WTC11 (cell line): Measurements from ENCODE around the gene PTPN9. TPM values are rescaled to one million over a fixed set of nuclear protein-coding genes. Genes with fewer than 3 reads are reported as not detected.
"Not testable (repeated sequence)": the region's sequence is repeated elsewhere in the genome, so short reads cannot be mapped to it uniquely, and the experiment has no call there.

ENCODE experiments used
- ATAC-seq: fragments of 200-7000 bp; cut with Tn5 transposase; 2 replicates; pipeline ENCODE4 v1.10.0; 2021; ENCODE audit warnings: mild to moderate bottlenecking, moderate library complexity
- CTCF ChIA-PET: fragments of 300-600 bp; sonication (Branson Sonifier 250); formaldehyde crosslinking; loops from one replicate; lab custom pipeline; 2021; ENCODE audit warnings: antibody characterized with exemption; lab: Charles Lee
- POLR2A ChIA-PET: fragments of 350-600 bp; sonication (Branson Sonifier 250); formaldehyde crosslinking; loops from one replicate; lab custom pipeline; 2021; ENCODE audit warnings: antibody characterized with exemption; lab: Charles Lee
- DNase-seq: peaks from one replicate; pipeline ENCODE4 v3.0.0; 2021; ENCODE audit warnings: low spot score
- H3K27ac Mint-ChIP-seq: 2 replicates; pipeline ENCODE4 v1.8.0; 2021; ENCODE audit warnings: mixed read lengths
- H3K27me3 Mint-ChIP-seq: 2 replicates; pipeline ENCODE4 v1.8.0; 2021; ENCODE audit warnings: low read depth, mild to moderate bottlenecking, moderate library complexity, mixed read lengths
- H3K36me3 Mint-ChIP-seq: 2 replicates; pipeline ENCODE4 v1.8.0; 2021; ENCODE audit warnings: mixed read lengths
- H3K4me1 Mint-ChIP-seq: 2 replicates; pipeline ENCODE4 v1.8.0; 2022; ENCODE audit warnings: mixed read lengths
- H3K4me3 Mint-ChIP-seq: 2 replicates; pipeline ENCODE4 v1.8.0; 2021; ENCODE audit warnings: mild to moderate bottlenecking, moderate library complexity, mixed read lengths
- H3K9me3 Mint-ChIP-seq: 2 replicates; pipeline ENCODE4 v1.8.0; 2021; ENCODE audit warnings: mixed read lengths
- GTF2I ChIP-seq: fragments of 250-450 bp; sonication (Bioruptor Pico); conservative IDR thresholded peaks from 2 replicates; pipeline ENCODE4 v1.4.0; 2021; ENCODE audit warnings: mild to moderate bottlenecking
- IRF2 ChIP-seq: sonication (generic); formaldehyde crosslinking; IDR thresholded peaks from 2 replicates; pipeline ENCODE4 v1.8.0; 2022; ENCODE audit warnings: low read depth, missing genetic modification reagents, borderline replicate concordance
- MYBL2 ChIP-seq: sonication (generic); formaldehyde crosslinking; IDR thresholded peaks from 2 replicates; pipeline ENCODE4 v1.8.1; 2023; ENCODE audit warnings: mild to moderate bottlenecking, moderate library complexity, missing genetic modification reagents
- NR2C2 ChIP-seq: sonication (generic); formaldehyde crosslinking; IDR thresholded peaks from 2 replicates; pipeline ENCODE4 v1.8.0; 2022; ENCODE audit warnings: mild to moderate bottlenecking, missing genetic modification reagents
- NR3C1 ChIP-seq: sonication (generic); formaldehyde crosslinking; conservative IDR thresholded peaks from 2 replicates; pipeline ENCODE4 v1.8.1; 2023; ENCODE audit warnings: low read depth, mild to moderate bottlenecking, missing genetic modification reagents
- RELA ChIP-seq: sonication (generic); formaldehyde crosslinking; IDR thresholded peaks from 2 replicates; pipeline ENCODE4 v1.8.1; 2022; ENCODE audit warnings: missing genetic modification reagents, mild to moderate bottlenecking, borderline replicate concordance
- SMAD3 ChIP-seq: sonication (generic); formaldehyde crosslinking; IDR thresholded peaks from 2 replicates; pipeline ENCODE4 v1.8.0; 2022; ENCODE audit warnings: missing genetic modification reagents, mild to moderate bottlenecking, borderline replicate concordance
- SMAD4 ChIP-seq: sonication (generic); formaldehyde crosslinking; IDR thresholded peaks from 2 replicates; pipeline ENCODE4 v1.8.0; 2022; ENCODE audit warnings: mild to moderate bottlenecking, missing genetic modification reagents
- SP1 ChIP-seq: sonication (generic); formaldehyde crosslinking; conservative IDR thresholded peaks from 2 replicates; pipeline ENCODE4 v1.8.1; 2022; ENCODE audit warnings: missing genetic modification reagents
- TP53 ChIP-seq: sonication (generic); formaldehyde crosslinking; IDR thresholded peaks from 2 replicates; pipeline ENCODE4 v1.8.1; 2023; ENCODE audit warnings: mild to moderate bottlenecking, missing genetic modification reagents
- ZNF219 ChIP-seq: sonication (generic); formaldehyde crosslinking; IDR thresholded peaks from 2 replicates; pipeline ENCODE4 v1.8.0; 2023; ENCODE audit warnings: missing genetic modification reagents, mild to moderate bottlenecking, borderline replicate concordance
- ZNF416 ChIP-seq: fragments of 250-450 bp; sonication (Bioruptor Pico); IDR thresholded peaks from 2 replicates; pipeline ENCODE4 v1.9.0; 2021; ENCODE audit warnings: mild to moderate bottlenecking, inconsistent platforms
- total RNA-seq: library from RNA; stranded (reverse); gene quantifications from 3 replicates; pipeline ENCODE4 v1.2.3, GENCODE V29; 2021
- TF ChIP-seq, protein P1 (sequence below): sonication (generic); formaldehyde crosslinking; IDR thresholded peaks from 2 replicates; pipeline ENCODE4 v1.8.0; 2022; ENCODE audit warnings: mild to moderate bottlenecking, missing genetic modification reagents
- TF ChIP-seq, protein P2 (sequence below): fragments of 250-450 bp; sonication (Bioruptor Pico); IDR thresholded peaks from 2 replicates; pipeline ENCODE4 v1.8.0; 2021; ENCODE audit warnings: mild to moderate bottlenecking
- TF ChIP-seq, protein P3 (sequence below): sonication (generic); formaldehyde crosslinking; IDR thresholded peaks from 2 replicates; pipeline ENCODE4 v1.8.1; 2022; ENCODE audit warnings: mild to moderate bottlenecking, missing genetic modification reagents, moderate library complexity, borderline replicate concordance
- TF ChIP-seq, protein P4 (sequence below): sonication (generic); formaldehyde crosslinking; IDR thresholded peaks from 2 replicates; pipeline ENCODE4 v1.8.0; 2023; ENCODE audit warnings: mild to moderate bottlenecking, missing genetic modification reagents
- TF ChIP-seq, protein P5 (sequence below): fragments of 250-450 bp; sonication (Bioruptor Pico); IDR thresholded peaks from 2 replicates; pipeline ENCODE4 v1.9.0; 2021; ENCODE audit warnings: mild to moderate bottlenecking, borderline replicate concordance
- TF ChIP-seq, protein P6 (sequence below): sonication (generic); formaldehyde crosslinking; IDR thresholded peaks from 2 replicates; pipeline ENCODE4 v1.8.0; 2022; ENCODE audit warnings: mild to moderate bottlenecking, missing genetic modification reagents
- TF ChIP-seq, protein P7 (sequence below): sonication (generic); formaldehyde crosslinking; IDR thresholded peaks from 2 replicates; pipeline ENCODE4 v1.8.0; 2023; ENCODE audit warnings: missing genetic modification reagents
- TF ChIP-seq, protein P8 (sequence below): sonication (generic); formaldehyde crosslinking; IDR thresholded peaks from 2 replicates; pipeline ENCODE4 v1.8.1; 2023; ENCODE audit warnings: mild to moderate bottlenecking, missing genetic modification reagents

PTPN9 gene
- total RNA-seq, 1 experiment from 2014 or later, result 45.5 TPM

DNA sequence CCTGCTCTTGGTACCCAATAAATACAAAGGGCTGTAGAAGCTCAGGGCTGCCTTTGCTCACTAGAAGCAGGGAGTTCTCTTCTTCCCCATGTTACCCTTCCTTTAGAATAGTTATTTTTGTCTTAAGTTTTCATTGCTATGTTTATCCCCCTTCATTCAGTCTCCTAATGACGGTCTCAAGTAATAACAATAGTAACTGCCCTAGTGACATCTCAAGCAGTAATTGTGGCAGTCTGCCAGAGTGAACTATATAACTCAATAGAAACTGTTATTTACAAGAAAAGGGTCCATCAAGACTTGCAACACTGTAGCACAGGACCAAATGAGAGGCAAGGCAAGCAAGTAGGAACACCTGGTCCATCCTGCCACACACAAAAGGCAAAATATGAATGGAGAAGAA lies 95.2 kb downstream of the PTPN9 start (continued):
- TF ChIP-seq, protein P1, sequence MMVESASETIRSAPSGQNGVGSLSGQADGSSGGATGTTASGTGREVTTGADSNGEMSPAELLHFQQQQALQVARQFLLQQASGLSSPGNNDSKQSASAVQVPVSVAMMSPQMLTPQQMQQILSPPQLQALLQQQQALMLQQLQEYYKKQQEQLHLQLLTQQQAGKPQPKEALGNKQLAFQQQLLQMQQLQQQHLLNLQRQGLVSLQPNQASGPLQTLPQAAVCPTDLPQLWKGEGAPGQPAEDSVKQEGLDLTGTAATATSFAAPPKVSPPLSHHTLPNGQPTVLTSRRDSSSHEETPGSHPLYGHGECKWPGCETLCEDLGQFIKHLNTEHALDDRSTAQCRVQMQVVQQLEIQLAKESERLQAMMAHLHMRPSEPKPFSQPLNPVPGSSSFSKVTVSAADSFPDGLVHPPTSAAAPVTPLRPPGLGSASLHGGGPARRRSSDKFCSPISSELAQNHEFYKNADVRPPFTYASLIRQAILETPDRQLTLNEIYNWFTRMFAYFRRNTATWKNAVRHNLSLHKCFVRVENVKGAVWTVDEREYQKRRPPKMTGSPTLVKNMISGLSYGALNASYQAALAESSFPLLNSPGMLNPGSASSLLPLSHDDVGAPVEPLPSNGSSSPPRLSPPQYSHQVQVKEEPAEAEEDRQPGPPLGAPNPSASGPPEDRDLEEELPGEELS (CRISPR knock-in tag), result no peak
- TF ChIP-seq ZNF416 (CRISPR knock-in tag), result no peak
- no peak for TF ChIP-seq MYBL2 (CRISPR knock-in tag)
- TF ChIP-seq RELA (CRISPR knock-in tag), result no peak
- TF ChIP-seq ZNF219 (CRISPR knock-in tag), result no peak
- TF ChIP-seq, protein P2, sequence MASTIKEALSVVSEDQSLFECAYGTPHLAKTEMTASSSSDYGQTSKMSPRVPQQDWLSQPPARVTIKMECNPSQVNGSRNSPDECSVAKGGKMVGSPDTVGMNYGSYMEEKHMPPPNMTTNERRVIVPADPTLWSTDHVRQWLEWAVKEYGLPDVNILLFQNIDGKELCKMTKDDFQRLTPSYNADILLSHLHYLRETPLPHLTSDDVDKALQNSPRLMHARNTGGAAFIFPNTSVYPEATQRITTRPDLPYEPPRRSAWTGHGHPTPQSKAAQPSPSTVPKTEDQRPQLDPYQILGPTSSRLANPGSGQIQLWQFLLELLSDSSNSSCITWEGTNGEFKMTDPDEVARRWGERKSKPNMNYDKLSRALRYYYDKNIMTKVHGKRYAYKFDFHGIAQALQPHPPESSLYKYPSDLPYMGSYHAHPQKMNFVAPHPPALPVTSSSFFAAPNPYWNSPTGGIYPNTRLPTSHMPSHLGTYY (CRISPR knock-in tag), result no peak

DNA sequence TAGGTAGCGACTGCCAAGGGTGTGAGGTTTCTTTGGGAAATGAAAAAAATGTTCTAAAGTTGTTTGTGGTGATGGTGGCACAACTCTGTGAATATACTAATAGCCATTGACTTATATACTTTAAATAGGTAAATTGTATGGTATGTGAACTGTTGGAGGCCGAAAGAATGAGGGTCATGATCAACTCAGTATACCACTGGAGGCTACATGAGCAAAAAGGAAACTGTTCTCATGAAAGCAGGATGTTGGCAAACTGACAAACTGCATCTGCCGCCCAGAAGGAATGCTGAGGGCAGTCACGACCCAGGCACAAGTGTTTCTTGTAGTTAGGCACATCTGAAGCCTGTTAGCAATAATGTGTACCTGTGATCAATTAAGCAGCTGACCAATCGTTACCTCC lies 95.6 kb downstream of the PTPN9 start:
- POLR2A ChIA-PET, ATAC-seq, H3K27me3 Mint-ChIP-seq, DNase-seq, H3K4me1 Mint-ChIP-seq, CTCF ChIA-PET, H3K27ac Mint-ChIP-seq, H3K4me3 Mint-ChIP-seq: not testable (repeated sequence)
- Mint-ChIP-seq H3K36me3 (peaks cover 64% of the 10 kb centered on the region), H3K9me3 (peaks cover 25% of the 10 kb centered on the region)

DNA sequence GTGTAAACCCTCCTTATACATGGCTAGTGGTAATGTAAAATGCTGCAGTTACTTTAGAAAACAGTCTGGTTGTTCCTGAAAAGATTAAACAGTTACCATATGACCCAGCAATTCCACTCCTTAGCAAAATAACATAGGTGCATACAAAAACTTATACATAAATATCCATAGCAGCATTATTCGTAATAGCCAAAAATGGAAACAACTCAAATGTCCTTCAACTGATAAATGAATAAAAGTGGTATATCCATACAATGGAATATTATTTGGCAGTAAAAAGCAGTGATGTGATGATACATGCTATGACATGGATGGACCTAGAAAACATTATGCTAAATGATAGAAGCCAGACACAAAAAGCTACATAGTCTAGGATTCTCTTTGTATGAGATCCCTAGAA lies 96.0 kb downstream of the PTPN9 start:
- ChIA-PET CTCF (no interaction called here), POLR2A (no interaction called here)
- DNase-seq (no peak), ATAC-seq (no peak)
- Mint-ChIP-seq H3K9me3 (peaks cover 25% of the 10 kb centered on the region), H3K36me3 (peaks cover 64% of the 10 kb centered on the region), H3K4me3 (no peak overlapping the region), H3K4me1 (no peaks in the 10 kb centered on the region), H3K27me3 (no peaks in the 10 kb centered on the region), H3K27ac (no peak overlapping the region)
- TF ChIP-seq, protein P3, sequence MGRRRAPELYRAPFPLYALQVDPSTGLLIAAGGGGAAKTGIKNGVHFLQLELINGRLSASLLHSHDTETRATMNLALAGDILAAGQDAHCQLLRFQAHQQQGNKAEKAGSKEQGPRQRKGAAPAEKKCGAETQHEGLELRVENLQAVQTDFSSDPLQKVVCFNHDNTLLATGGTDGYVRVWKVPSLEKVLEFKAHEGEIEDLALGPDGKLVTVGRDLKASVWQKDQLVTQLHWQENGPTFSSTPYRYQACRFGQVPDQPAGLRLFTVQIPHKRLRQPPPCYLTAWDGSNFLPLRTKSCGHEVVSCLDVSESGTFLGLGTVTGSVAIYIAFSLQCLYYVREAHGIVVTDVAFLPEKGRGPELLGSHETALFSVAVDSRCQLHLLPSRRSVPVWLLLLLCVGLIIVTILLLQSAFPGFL (CRISPR knock-in tag), result no peak
- TF ChIP-seq NR3C1 (CRISPR knock-in tag), result no peak
- TF ChIP-seq, protein P4, sequence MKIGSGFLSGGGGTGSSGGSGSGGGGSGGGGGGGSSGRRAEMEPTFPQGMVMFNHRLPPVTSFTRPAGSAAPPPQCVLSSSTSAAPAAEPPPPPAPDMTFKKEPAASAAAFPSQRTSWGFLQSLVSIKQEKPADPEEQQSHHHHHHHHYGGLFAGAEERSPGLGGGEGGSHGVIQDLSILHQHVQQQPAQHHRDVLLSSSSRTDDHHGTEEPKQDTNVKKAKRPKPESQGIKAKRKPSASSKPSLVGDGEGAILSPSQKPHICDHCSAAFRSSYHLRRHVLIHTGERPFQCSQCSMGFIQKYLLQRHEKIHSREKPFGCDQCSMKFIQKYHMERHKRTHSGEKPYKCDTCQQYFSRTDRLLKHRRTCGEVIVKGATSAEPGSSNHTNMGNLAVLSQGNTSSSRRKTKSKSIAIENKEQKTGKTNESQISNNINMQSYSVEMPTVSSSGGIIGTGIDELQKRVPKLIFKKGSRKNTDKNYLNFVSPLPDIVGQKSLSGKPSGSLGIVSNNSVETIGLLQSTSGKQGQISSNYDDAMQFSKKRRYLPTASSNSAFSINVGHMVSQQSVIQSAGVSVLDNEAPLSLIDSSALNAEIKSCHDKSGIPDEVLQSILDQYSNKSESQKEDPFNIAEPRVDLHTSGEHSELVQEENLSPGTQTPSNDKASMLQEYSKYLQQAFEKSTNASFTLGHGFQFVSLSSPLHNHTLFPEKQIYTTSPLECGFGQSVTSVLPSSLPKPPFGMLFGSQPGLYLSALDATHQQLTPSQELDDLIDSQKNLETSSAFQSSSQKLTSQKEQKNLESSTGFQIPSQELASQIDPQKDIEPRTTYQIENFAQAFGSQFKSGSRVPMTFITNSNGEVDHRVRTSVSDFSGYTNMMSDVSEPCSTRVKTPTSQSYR (CRISPR knock-in tag), result no peak
- TF ChIP-seq, protein P5, sequence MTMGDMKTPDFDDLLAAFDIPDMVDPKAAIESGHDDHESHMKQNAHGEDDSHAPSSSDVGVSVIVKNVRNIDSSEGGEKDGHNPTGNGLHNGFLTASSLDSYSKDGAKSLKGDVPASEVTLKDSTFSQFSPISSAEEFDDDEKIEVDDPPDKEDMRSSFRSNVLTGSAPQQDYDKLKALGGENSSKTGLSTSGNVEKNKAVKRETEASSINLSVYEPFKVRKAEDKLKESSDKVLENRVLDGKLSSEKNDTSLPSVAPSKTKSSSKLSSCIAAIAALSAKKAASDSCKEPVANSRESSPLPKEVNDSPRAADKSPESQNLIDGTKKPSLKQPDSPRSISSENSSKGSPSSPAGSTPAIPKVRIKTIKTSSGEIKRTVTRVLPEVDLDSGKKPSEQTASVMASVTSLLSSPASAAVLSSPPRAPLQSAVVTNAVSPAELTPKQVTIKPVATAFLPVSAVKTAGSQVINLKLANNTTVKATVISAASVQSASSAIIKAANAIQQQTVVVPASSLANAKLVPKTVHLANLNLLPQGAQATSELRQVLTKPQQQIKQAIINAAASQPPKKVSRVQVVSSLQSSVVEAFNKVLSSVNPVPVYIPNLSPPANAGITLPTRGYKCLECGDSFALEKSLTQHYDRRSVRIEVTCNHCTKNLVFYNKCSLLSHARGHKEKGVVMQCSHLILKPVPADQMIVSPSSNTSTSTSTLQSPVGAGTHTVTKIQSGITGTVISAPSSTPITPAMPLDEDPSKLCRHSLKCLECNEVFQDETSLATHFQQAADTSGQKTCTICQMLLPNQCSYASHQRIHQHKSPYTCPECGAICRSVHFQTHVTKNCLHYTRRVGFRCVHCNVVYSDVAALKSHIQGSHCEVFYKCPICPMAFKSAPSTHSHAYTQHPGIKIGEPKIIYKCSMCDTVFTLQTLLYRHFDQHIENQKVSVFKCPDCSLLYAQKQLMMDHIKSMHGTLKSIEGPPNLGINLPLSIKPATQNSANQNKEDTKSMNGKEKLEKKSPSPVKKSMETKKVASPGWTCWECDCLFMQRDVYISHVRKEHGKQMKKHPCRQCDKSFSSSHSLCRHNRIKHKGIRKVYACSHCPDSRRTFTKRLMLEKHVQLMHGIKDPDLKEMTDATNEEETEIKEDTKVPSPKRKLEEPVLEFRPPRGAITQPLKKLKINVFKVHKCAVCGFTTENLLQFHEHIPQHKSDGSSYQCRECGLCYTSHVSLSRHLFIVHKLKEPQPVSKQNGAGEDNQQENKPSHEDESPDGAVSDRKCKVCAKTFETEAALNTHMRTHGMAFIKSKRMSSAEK (CRISPR knock-in tag), result no peak
- TF ChIP-seq, protein P6, sequence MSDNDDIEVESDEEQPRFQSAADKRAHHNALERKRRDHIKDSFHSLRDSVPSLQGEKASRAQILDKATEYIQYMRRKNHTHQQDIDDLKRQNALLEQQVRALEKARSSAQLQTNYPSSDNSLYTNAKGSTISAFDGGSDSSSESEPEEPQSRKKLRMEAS (CRISPR knock-in tag), result no peak
- TF ChIP-seq NR2C2 (CRISPR knock-in tag), result no peak
- no peak for TF ChIP-seq IRF2
- TF ChIP-seq SMAD3, result no peak
- no peak for TF ChIP-seq GTF2I (CRISPR knock-in tag)
- no peak for TF ChIP-seq SP1 (CRISPR knock-in tag)
- TF ChIP-seq, protein P7, sequence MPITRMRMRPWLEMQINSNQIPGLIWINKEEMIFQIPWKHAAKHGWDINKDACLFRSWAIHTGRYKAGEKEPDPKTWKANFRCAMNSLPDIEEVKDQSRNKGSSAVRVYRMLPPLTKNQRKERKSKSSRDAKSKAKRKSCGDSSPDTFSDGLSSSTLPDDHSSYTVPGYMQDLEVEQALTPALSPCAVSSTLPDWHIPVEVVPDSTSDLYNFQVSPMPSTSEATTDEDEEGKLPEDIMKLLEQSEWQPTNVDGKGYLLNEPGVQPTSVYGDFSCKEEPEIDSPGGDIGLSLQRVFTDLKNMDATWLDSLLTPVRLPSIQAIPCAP (CRISPR knock-in tag), result no peak
- TF ChIP-seq, protein P8, sequence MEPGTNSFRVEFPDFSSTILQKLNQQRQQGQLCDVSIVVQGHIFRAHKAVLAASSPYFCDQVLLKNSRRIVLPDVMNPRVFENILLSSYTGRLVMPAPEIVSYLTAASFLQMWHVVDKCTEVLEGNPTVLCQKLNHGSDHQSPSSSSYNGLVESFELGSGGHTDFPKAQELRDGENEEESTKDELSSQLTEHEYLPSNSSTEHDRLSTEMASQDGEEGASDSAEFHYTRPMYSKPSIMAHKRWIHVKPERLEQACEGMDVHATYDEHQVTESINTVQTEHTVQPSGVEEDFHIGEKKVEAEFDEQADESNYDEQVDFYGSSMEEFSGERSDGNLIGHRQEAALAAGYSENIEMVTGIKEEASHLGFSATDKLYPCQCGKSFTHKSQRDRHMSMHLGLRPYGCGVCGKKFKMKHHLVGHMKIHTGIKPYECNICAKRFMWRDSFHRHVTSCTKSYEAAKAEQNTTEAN, result no peak
- no peak for TF ChIP-seq TP53
- no peak for TF ChIP-seq SMAD4
